Naive B cell (primary cell): ENCODE data around the gene TAAR9. TPM values are rescaled to one million over a fixed set of nuclear protein-coding genes. Genes with fewer than 3 reads are reported as not detected.

ENCODE experiments used
- ATAC-seq, 2 donors: fragments of 150-1000 bp; cut with Tn5 transposase; 2 replicates each; pipeline ENCODE4 v1.10.0; 2021; ENCODE audit warnings: low read depth in 2 of 2, mild to moderate bottlenecking in 2 of 2, moderate library complexity in 2 of 2
- DNase-seq: peaks from one replicate; pipeline ENCODE4 v3.0.0; 2022
- H3K27ac Mint-ChIP-seq, 6 donors: one replicate each; pipeline ENCODE4 v1.8.0; 2020 to 2022; ENCODE audit warnings: mild to moderate bottlenecking in 6 of 6, mixed read lengths in 6 of 6, moderate library complexity in 5 of 6, inconsistent platforms in 2 of 6
- H3K27me3 Mint-ChIP-seq, 3 donors: one replicate each; pipeline ENCODE4 v1.8.0; 2021 to 2022; ENCODE audit warnings: mixed read lengths in 3 of 3, mild to moderate bottlenecking in 1 of 3
- H3K36me3 Mint-ChIP-seq, 2 donors: one replicate each; pipeline ENCODE4 v1.8.0; 2020 to 2022; ENCODE audit warnings: mixed read lengths in 2 of 2, inconsistent platforms in 1 of 2, mild to moderate bottlenecking in 1 of 2
- H3K4me1 Mint-ChIP-seq, 3 donors: one replicate each; pipeline ENCODE4 v1.8.0; 2020 to 2022; ENCODE audit warnings: mixed read lengths in 3 of 3, inconsistent platforms in 1 of 3, mild to moderate bottlenecking in 1 of 3, moderate library complexity in 1 of 3
- H3K4me3 Mint-ChIP-seq, 8 donors: one replicate each; pipeline ENCODE4 v1.8.0; 2020 to 2022; ENCODE audit warnings: mild to moderate bottlenecking in 8 of 8, mixed read lengths in 8 of 8, moderate library complexity in 8 of 8, inconsistent platforms in 2 of 8
- H3K9me3 Mint-ChIP-seq, 7 donors: one replicate each; pipeline ENCODE4 v1.8.0; 2020 to 2022; ENCODE audit warnings: mixed read lengths in 7 of 7, mild to moderate bottlenecking in 5 of 7, inconsistent platforms in 2 of 7, moderate library complexity in 1 of 7
- polyA plus RNA-seq, 6 donors: library from polyadenylated mRNA; unstranded; fragments of 300-500 nt; fragmentation: Illumina TruSeq; gene quantifications; one replicate each; pipeline ENCODE4 v1.2.3, GENCODE V29; 2021; ENCODE audit warnings: low read depth in 6 of 6

The TAAR9 gene
- polyA plus RNA-seq, 6 donors from 2014 or later: not detected

DNA sequence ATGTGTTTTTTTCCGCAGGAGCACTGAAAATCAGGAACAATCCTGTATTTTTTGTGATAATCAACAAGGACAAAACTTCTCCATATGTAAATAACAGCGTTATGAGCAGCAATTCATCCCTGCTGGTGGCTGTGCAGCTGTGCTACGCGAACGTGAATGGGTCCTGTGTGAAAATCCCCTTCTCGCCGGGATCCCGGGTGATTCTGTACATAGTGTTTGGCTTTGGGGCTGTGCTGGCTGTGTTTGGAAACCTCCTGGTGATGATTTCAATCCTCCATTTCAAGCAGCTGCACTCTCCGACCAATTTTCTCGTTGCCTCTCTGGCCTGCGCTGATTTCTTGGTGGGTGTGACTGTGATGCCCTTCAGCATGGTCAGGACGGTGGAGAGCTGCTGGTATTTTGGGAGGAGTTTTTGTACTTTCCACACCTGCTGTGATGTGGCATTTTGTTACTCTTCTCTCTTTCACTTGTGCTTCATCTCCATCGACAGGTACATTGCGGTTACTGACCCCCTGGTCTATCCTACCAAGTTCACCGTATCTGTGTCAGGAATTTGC, 32.2 kb downstream of the TAAR9 start, which contains the start of gene TAAR6:
Gene TAAR6, plus strand, starts transcription at position 102 of the 557 bp plus-strand sequence. Its CDS starts 0 bp downstream, at position 102.
- Mint-ChIP-seq H3K4me1 (no peaks in the 10 kb centered on the region), H3K9me3 (no peaks in the 10 kb centered on the region), H3K4me3 (no peak within 1 kb of the TSS), H3K27me3 (peaks cover 16 to 40% (median 36%) of the 10 kb centered on the region in 3 donors), H3K36me3 (no peaks in the 10 kb centered on the region), H3K27ac (no peak within 1 kb of the TSS)
- ATAC-seq (no peak), DNase-seq (no peak)

GRCh38 chr6:132571774-132572173, 33.7 kb downstream of the TAAR9 start:
- ATAC-seq (no peak), DNase-seq (no peak)
- H3K36me3 Mint-ChIP-seq: no peaks in the 10 kb centered on the region
- no peak overlapping the region for H3K4me3 Mint-ChIP-seq
- H3K9me3 Mint-ChIP-seq: peaks cover 0 to 2% (median 0%) of the 10 kb centered on the region in 7 donors
- no peak overlapping the region for H3K27ac Mint-ChIP-seq
- H3K27me3 Mint-ChIP-seq: peaks cover 18 to 40% (median 36%) of the 10 kb centered on the region in 3 donors
- H3K4me1 Mint-ChIP-seq: no peaks in the 10 kb centered on the region

- H3K27ac Mint-ChIP-seq: no peak overlapping the region
- H3K36me3 Mint-ChIP-seq: no peaks in the 10 kb centered on the region
- peaks cover 0 to 5% (median 2%) of the 10 kb centered on the region in 7 donors for H3K9me3 Mint-ChIP-seq
- ATAC-seq (no peak), DNase-seq (no peak)
- no peak overlapping the region for H3K4me3 Mint-ChIP-seq
- H3K4me1 Mint-ChIP-seq: no peaks in the 10 kb centered on the region
- H3K27me3 Mint-ChIP-seq: peaks cover 10 to 56% (median 39%) of the 10 kb centered on the region in 3 donors
Measured at GRCh38 chr6:132584698-132585097, 46.6 kb downstream of the TAAR9 start.

DNA sequence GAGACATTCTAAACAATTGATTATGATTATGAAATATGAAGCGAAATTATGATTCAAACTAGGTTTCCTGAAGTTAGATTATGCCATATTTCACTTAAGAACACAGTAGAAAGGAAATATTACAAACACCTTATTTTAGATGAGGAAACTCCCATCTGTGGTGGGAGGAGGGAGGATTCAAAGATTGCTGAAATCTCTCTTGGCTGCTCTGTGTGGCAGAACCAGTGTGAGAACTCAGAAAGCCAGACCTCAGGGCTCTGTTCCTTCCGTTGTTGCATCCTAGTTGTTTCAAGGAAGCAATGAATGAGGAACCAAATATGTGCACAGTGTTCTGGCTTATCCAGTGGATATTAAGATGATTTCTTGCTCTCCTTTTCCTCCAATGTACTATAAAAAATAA, 49.3 kb downstream of the TAAR9 start:
- Mint-ChIP-seq H3K27me3 (peaks cover 15 to 40% (median 28%) of the 10 kb centered on the region in 3 donors), H3K9me3 (peaks cover 0 to 5% (median 0%) of the 10 kb centered on the region in 7 donors), H3K4me3 (no peak overlapping the region), H3K27ac (no peak overlapping the region), H3K4me1 (no peaks in the 10 kb centered on the region), H3K36me3 (no peaks in the 10 kb centered on the region)
- DNase-seq (no peak), ATAC-seq (no peak)

Other genes with a start within 250 kb of the TAAR9 start
- 10 to 100 TPM in 2 of 6 donors, 1 to 10 TPM in 4; 3.8 to 11.4 (median 8.1) TPM for gene MOXD1, start 136.8 kb upstream of the TAAR9 start, polyA plus RNA-seq
- gene STX7, start 25.2 kb upstream of the TAAR9 start, polyA plus RNA-seq: 100 to 1,000 TPM; 141 to 257 (median 207) TPM
- gene TAAR8, start 14.4 kb downstream of the TAAR9 start, polyA plus RNA-seq: not detected
- gene TAAR6, start 32.0 kb downstream of the TAAR9 start, polyA plus RNA-seq: not detected
- not detected for gene TAAR5, start 51.5 kb downstream of the TAAR9 start, polyA plus RNA-seq
- gene TAAR2, start 86.0 kb downstream of the TAAR9 start, polyA plus RNA-seq: not detected
- gene TAAR1, start 120.9 kb downstream of the TAAR9 start, polyA plus RNA-seq: not detected
- under 1 TPM in 3 of 6 donors, not detected in 3; 0.09 to 0.17 (median 0.10) TPM for gene VNN1, start 175.8 kb downstream of the TAAR9 start, polyA plus RNA-seq
- gene VNN2, start 219.6 kb downstream of the TAAR9 start, polyA plus RNA-seq: 10 to 100 TPM; 41.0 to 69.4 (median 56.6) TPM